ENCODE results near the gene TPGS1.

DNA sequence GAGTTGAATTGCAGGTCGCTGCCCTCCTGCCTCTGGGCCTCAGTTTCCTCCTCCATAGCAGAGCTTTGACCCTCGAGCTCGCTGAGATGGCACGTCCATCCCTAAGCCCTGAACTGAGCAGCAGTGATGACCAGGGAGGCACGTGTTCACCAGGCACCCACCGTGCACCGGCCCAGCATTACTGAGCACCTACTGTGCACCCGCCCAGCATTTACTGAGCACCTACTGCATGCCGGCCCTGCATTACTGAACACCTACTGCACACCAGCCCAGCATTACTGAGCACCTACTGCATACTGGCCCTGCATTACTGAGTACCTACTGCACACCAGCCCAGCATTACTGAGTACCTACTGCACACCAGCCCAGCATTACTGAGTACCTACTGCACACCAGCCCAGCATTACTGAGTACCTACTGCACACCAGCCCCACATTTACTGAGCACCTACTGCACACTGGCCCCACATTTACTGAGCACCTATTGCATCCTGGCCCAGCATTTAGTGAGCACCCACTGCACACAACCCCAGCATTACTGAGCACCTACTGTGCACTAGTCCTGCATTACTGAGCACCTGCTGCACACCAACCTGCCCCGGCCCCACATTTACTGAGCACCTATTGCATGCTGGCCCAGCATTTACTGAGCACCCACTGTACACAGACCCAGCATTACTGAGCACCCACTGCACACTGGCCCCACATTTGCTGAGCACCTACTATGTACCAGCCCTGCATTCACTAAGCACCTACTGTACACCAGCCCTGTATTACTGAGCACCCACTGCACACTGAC lies 6.3 kb downstream of the TPGS1 start:
- TF ChIP-seq, protein P1, sequence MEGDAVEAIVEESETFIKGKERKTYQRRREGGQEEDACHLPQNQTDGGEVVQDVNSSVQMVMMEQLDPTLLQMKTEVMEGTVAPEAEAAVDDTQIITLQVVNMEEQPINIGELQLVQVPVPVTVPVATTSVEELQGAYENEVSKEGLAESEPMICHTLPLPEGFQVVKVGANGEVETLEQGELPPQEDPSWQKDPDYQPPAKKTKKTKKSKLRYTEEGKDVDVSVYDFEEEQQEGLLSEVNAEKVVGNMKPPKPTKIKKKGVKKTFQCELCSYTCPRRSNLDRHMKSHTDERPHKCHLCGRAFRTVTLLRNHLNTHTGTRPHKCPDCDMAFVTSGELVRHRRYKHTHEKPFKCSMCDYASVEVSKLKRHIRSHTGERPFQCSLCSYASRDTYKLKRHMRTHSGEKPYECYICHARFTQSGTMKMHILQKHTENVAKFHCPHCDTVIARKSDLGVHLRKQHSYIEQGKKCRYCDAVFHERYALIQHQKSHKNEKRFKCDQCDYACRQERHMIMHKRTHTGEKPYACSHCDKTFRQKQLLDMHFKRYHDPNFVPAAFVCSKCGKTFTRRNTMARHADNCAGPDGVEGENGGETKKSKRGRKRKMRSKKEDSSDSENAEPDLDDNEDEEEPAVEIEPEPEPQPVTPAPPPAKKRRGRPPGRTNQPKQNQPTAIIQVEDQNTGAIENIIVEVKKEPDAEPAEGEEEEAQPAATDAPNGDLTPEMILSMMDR (IDR thresholded peaks at IDR 0.05) = no peak
- TF ChIP-seq POLR2A (IDR thresholded peaks at IDR 0.05) = no peak

Measured in body of pancreas (tissue), 4 donors.